Fibroblast of skin of abdomen (primary cell): Measurements from ENCODE around the gene ZNF787. TPM values are rescaled to one million over a fixed set of nuclear protein-coding genes. Genes with fewer than 3 reads are reported as not detected.
"Not testable (repeated sequence)": the region's sequence is repeated elsewhere in the genome, so short reads cannot be mapped to it uniquely, and the experiment has no call there.

Source experiments
- DNase-seq: peaks from one replicate; pipeline ENCODE4 v3.0.0-alpha.2; 2013
- polyA plus RNA-seq, 2 experiments: library from polyadenylated mRNA; unstranded; fragments of 120-200 nt; gene quantifications; one replicate each; pipeline ENCODE4 v1.2.1, GENCODE V29; 2013; ENCODE audit not compliant: insufficient read length in 2 of 2

Gene ZNF787
- polyA plus RNA-seq (2013, experiment 1 of 2; ENCODE audit: insufficient read length): 21.0 TPM
- 22.6 TPM for polyA plus RNA-seq (2013, experiment 2 of 2; ENCODE audit: insufficient read length)

GRCh38 chr19:56121180-56122167, at the start of gene ZNF787:
ZNF787 (minus strand) TSS chr19:56121295; CDS start chr19:56103217, 18,078 bp downstream.
- DNase-seq: peak; percentile 98

DNA sequence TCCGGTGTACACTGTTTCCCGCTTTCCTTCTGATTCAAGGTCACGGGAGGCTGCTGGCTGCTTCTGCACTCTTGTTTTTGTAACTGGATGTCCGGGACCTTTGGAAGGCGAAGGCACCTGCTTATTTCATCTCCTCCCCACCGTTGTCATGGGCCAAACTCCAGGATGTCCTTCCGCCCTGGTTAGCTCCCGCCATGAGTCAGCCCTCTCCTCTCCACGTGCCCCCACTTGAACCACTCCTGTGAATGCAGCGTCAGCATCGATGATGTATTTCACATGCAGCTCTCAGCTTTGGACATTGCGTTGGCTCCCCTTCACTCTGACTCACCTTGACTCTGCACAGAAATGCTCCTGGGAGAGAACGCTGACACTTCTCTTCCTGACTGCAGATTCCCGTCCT, 49.2 kb upstream of the ZNF787 start:
- no peak for DNase-seq

- no peak for DNase-seq
These were observed 46.0 kb upstream of the ZNF787 start for GRCh38 chr19:56167064-56167578.

DNA sequence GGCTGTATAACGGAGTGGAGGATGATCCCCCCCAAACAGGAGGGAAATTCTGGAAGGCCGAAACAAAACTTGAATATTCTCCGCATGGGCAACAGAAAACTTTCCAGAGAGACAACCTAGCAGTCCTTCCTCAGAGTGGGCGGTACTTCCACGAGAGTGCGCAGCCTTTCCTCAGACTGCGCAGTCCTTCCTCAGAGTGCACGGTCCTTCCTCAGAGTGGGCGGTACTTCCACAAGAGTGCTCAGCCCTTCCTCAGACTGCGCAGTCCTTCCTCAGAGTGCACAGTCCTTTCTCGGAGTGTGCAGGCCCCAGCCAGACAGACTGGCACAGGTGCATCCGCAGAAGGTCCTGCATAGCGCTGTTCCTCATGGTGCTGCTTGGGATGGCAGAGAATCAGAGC, 42.0 kb upstream of the ZNF787 start:
- no peak for DNase-seq

GRCh38 chr19:56162258-56162657, 41.2 kb upstream of the ZNF787 start:
- DNase-seq: no peak

- DNase-seq: no peak
These were observed 40.4 kb upstream of the ZNF787 start for GRCh38 chr19:56161534-56161933.

DNA sequence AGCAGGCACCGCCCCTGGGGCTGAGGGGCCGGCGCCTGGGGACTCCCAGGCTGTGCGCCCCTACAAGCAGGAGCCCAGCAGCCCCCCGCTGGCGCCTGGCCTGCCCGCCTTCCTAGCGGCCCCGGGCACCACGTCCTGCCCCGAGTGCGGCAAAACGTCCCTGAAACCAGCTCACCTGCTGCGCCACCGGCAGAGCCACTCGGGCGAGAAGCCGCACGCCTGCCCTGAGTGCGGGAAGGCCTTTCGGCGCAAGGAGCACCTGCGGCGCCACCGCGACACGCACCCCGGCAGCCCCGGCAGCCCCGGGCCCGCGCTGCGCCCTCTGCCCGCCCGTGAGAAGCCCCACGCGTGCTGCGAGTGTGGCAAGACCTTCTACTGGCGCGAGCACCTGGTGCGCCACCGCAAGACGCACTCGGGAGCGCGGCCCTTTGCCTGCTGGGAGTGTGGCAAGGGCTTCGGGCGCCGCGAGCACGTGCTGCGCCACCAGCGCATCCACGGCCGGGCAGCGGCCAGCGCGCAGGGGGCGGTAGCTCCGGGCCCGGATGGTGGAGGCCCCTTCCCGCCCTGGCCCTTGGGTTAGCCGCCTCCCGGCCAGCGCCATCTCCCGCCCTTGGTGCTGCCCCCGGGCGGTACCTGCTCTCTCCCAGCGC, 38.7 kb upstream of the ZNF787 start:
- DNase-seq: no peak

- DNase-seq: no peak
These were observed 38.0 kb upstream of the ZNF787 start for GRCh38 chr19:56159009-56159559.

- DNase-seq: no peak
These were observed 37.2 kb upstream of the ZNF787 start for GRCh38 chr19:56158170-56158757.

DNA sequence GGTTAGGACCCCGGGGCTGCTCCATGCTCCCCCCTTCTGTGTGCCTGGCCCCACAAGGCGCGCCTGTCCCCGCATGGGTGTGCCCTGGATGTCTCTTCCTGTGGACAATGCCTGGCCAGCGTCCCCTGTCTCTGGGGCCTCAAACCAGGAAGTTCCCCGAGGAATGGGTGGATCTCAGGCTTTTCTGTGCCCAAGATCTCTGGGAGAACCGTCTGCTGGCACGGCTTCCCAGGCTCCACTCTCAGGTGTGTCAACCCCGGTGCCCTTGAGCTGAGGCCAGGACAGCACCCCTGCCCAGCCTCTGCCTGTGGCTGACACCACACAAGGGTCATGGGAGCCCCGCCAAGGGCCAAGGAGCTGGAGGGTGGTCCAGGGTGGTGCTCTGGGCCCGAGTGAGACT, 35.7 kb upstream of the ZNF787 start:
- no peak for DNase-seq

DNA sequence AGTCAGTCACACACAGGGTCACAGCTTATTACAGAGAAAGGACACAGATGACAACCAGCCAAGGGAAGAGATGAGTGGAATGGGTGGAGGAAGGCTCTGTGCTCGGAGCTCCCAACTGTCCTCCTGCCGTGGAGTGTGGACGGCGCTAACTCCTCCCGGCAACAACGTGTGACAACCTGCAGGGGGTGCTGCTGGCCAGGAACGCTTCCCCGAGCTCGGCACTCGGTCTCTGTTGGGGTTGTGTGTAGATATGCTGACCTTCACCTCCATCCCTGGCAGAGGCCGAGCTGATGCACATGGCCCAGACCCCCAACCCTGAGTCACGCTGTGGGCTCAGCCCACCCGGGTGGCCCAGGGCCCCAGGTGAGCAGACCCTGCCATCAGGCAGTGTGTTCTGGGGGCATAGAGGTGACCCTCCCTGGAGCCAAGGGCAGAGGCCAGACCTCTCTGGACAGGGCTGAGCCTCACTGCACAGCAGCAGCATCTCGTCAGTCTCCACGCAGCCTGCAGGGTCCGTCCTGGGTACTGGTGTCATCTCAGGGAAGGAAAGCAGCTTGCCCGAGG, 34.1 kb upstream of the ZNF787 start:
- DNase-seq: no peak

DNA sequence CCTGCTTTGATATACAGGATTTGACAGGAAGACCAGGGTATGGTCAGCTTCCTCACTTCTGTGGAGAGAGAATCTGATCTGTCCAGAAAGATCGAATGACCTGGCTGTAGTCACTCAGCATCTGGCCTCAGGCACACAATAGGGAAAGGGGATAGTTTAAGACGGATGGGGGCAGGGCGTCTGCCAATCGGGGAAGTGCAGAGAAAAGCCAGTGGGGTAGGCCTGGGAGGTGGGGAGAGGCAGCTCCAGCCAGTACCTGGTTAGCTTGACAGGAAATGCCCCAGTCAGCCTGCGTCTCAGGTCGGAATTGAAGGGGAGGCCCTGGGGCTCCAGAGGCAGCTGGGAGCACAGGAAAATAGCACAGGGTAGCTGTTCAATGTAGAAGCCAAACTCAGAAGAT, 32.4 kb upstream of the ZNF787 start:
- no peak for DNase-seq

DNA sequence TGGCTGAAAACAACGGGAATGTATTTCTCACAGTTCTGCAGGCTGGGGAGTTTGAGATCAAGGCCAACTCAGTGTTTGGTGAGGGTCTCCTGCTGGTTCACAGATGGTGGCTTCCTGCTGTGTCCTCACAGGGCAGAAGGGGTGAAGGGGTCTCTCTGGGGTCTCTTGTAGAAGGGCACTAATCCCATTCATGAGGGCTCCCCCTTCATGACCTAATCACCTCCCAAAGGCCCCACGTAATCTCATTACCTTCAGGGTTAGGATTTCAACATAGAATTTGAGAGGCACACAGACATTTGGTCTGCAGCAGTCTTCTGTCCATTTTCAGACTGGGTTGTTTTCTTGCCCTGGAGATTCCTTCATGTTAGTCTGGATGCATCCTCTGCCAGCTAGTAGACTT, 31.5 kb upstream of the ZNF787 start:
- no peak for DNase-seq

DNA sequence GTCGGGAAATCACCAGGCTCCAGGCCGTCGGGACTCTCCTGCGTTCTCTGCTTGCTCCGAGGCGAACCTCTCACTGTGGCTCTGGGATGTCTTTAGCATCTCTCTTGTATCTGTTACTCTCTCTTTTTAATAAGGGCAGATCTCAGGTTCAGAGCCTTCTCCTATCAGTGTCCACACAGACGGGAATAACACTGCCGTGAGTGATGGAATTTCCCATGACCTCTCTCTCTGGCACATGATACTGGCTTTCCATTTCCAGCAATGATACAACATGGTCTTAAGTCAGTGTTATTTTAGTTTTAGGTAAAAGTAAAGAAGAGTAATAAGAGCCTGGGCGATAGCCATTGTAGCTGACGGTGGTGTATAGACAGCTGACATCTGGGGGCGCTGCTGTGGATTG, 29.3 kb upstream of the ZNF787 start:
- DNase-seq: no peak

- DNase-seq: no peak
These were observed 28.6 kb upstream of the ZNF787 start for GRCh38 chr19:56149656-56150038.

GRCh38 chr19:56148955-56149655, 28.0 kb upstream of the ZNF787 start:
- DNase-seq: not testable (repeated sequence)

GRCh38 chr19:56148096-56148495, 27.0 kb upstream of the ZNF787 start:
- no peak for DNase-seq

- DNase-seq: no peak
These were observed 26.2 kb upstream of the ZNF787 start for GRCh38 chr19:56147307-56147706.

DNA sequence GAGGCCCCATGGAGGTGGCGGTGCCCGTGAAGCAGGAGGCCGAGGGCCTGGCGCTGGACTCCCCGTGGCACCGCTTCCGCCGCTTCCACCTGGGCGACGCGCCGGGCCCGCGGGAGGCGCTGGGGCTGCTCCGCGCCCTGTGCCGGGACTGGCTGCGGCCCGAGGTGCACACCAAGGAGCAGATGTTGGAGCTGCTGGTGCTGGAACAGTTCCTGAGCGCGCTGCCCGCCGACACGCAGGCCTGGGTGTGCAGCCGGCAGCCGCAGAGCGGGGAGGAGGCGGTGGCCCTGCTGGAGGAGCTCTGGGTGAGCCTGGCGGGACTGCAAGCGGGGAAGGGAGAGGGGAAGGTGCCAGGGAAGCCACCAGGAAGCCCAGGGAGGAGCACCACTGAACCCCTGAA, 25.8 kb upstream of the ZNF787 start:
- DNase-seq: no peak

GRCh38 chr19:56145698-56146097, 24.6 kb upstream of the ZNF787 start:
- DNase-seq: no peak

GRCh38 chr19:56144831-56145230, 23.7 kb upstream of the ZNF787 start:
- no peak for DNase-seq

- DNase-seq: no peak
These were observed 23.3 kb upstream of the ZNF787 start for GRCh38 chr19:56144376-56144775.
